AG04449 (cell line): ENCODE measurements around the gene GABRG3.

Experiments
- CTCF ChIA-PET: fragments of 350-600 bp; formaldehyde crosslinking; extraction: SDS; loops from one replicate; lab custom pipeline; 2021; ENCODE audit warnings: antibody characterized with exemption; lab: Yijun Ruan, JAX
- POLR2A ChIA-PET: fragments of 400-600, 350-600 bp; formaldehyde crosslinking; extraction: SDS; loops from one replicate; lab custom pipeline; 2020; ENCODE audit warnings: antibody characterized with exemption, inconsistent platforms; lab: Yijun Ruan, JAX
- DNase-seq: peaks from one replicate; pipeline ENCODE4 v3.0.0-alpha.2; 2010; ENCODE audit warnings: low read depth, low spot score
- H3K4me3 ChIP-seq: 2 replicates; pipeline ENCODE4 v1.5.1; 2011; ENCODE audit warnings: low read depth, mild to moderate bottlenecking, control low read depth, low read length
- CTCF ChIP-seq: IDR thresholded peaks from one replicate; pipeline ENCODE4 v1.5.1; 2011; ENCODE audit warnings: mild to moderate bottlenecking, moderate library complexity, low read length, control low read depth, inconsistent platforms; ENCODE audit not compliant: insufficient read depth; ENCODE audit errors: missing control alignments

GABRG3 gene

DNA sequence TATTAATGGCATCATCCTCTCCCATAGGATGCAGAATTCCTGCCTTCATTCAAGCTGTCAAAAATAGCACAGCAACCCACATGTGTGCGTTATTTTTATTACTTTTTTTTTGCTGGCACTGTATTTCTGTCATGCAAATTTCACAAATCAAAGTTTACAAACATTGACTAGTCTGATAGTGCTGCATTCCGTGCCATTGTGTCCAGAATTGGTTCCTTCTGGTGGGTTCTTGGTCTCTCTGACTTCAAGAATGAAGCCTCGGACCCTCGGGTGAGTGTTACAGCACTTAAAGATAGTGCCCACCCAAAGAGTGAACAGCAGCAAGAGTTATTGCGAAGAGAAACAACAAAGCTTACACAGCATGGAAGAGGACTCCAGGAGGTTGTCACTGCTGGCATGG is 490.2 kb downstream of the GABRG3 start:
- no peak for DNase-seq

GRCh38 chr15:27463525-27464088 is 492.6 kb downstream of the GABRG3 start:
- ChIA-PET POLR2A (no interaction called here), CTCF (no interaction called here)

More for the DNA sequence above, 490.2 kb downstream of the GABRG3 start:
- no peak for TF ChIP-seq CTCF
- H3K4me3 ChIP-seq = no peak overlapping the region
- POLR2A ChIA-PET = no interaction called here
- CTCF ChIA-PET = no interaction called here

GRCh38 chr15:27464941-27465612 is 494.1 kb downstream of the GABRG3 start:
- no peak for DNase-seq
- CTCF ChIA-PET = no interaction called here
- POLR2A ChIA-PET = no interaction called here
- no peak overlapping the region for H3K4me3 ChIP-seq
- TF ChIP-seq CTCF = no peak

More at GRCh38 chr15:27463525-27464088, 492.6 kb downstream of the GABRG3 start:
- H3K4me3 ChIP-seq = no peak overlapping the region
- TF ChIP-seq CTCF = no peak
- no peak for DNase-seq

- CTCF ChIA-PET = no interaction called here
- DNase-seq = no peak
- no peak for TF ChIP-seq CTCF
- POLR2A ChIA-PET = no interaction called here
- H3K4me3 ChIP-seq = no peak overlapping the region
Observed at GRCh38 chr15:27466758-27467157, 495.8 kb downstream of the GABRG3 start.

GRCh38 chr15:27468151-27468591 is 497.2 kb downstream of the GABRG3 start:
- no peak for DNase-seq
- ChIA-PET CTCF (no interaction called here), POLR2A (no interaction called here)
- H3K4me3 ChIP-seq = no peak overlapping the region
- no peak for TF ChIP-seq CTCF

- no peak for DNase-seq
- no peak overlapping the region for H3K4me3 ChIP-seq
- POLR2A ChIA-PET = no interaction called here
- no peak for TF ChIP-seq CTCF
- CTCF ChIA-PET = no interaction called here
Observed at GRCh38 chr15:27473845-27474244, 502.9 kb downstream of the GABRG3 start.
